Measurements from ENCODE around the gene NOS1.

Gene NOS1

DNA sequence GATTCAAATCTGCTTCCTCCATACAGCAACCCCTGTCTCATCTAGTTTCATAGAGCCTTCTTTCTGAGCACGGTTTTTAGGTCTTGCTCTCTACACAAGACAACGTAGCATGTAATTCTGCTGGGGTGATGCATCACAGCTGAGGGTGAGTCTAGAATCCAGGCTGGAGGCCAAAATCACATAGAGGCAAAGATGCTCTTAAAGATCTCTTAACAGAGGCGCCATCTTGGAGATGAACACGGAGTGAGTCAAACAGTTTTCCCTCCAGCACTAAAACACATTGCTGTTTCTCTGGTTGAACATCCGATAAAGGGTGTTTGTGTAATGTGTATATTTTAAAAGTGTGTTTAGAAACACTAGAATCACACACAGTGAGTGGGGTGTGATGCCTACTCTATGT is 78.9 kb downstream of the NOS1 start:
- Histone ChIP-seq H3K4me1 (no peaks in the 10 kb centered on the region), H3K4me3 (ENCODE audit: low read depth, low read length) (no peak overlapping the region), H3K36me3 (no peaks in the 10 kb centered on the region), H3K27me3 (no peaks in the 10 kb centered on the region), H3K9me3 (no peaks in the 10 kb centered on the region; the same call in 1 of the 2 replicates)
- TF ChIP-seq, protein P1, sequence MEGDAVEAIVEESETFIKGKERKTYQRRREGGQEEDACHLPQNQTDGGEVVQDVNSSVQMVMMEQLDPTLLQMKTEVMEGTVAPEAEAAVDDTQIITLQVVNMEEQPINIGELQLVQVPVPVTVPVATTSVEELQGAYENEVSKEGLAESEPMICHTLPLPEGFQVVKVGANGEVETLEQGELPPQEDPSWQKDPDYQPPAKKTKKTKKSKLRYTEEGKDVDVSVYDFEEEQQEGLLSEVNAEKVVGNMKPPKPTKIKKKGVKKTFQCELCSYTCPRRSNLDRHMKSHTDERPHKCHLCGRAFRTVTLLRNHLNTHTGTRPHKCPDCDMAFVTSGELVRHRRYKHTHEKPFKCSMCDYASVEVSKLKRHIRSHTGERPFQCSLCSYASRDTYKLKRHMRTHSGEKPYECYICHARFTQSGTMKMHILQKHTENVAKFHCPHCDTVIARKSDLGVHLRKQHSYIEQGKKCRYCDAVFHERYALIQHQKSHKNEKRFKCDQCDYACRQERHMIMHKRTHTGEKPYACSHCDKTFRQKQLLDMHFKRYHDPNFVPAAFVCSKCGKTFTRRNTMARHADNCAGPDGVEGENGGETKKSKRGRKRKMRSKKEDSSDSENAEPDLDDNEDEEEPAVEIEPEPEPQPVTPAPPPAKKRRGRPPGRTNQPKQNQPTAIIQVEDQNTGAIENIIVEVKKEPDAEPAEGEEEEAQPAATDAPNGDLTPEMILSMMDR (IDR thresholded peaks at IDR 0.05; ENCODE audit: low read depth, low read length): no peak
- no peak for DNase-seq

DNA sequence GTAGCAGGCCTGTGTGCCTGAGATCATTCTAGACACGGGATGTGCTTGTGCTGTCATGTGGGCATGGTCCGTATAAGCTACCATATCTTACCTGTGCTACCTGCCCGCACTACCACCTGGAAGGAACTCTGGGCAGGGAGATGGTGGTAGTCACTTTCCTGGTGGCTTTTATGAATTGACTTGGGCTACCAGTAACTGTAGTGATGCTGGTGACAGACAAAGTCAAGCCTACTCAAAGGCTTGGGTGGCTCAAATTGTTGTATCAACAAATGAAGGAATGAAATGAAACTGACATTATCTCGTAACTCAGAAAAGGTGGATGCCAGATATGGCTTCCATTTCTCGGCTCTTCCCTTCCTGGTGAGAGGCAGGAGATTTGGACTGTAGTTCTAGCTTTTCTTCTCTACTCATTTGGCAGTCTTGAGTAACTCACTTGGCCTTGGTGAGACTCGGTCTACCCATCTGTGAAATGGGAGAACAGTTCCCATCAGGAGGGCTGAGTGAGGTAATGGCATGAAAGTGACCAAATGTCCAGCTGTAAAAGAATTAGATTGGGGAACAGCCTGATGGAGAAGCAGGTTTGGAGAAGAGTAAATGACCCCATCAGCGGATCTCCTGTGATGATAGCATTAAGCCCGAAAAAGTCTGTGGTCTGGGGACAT is 81.3 kb downstream of the NOS1 start:
- no peak for DNase-seq
- TF ChIP-seq, protein P1 (IDR thresholded peaks at IDR 0.05; ENCODE audit: low read depth, low read length): no peak
- Histone ChIP-seq H3K4me3 (ENCODE audit: low read depth, low read length) (no peak overlapping the region), H3K9me3 (no peaks in the 10 kb centered on the region; the same call in 1 of the 2 replicates), H3K27me3 (no peaks in the 10 kb centered on the region), H3K4me1 (no peaks in the 10 kb centered on the region), H3K36me3 (no peaks in the 10 kb centered on the region)

DNA sequence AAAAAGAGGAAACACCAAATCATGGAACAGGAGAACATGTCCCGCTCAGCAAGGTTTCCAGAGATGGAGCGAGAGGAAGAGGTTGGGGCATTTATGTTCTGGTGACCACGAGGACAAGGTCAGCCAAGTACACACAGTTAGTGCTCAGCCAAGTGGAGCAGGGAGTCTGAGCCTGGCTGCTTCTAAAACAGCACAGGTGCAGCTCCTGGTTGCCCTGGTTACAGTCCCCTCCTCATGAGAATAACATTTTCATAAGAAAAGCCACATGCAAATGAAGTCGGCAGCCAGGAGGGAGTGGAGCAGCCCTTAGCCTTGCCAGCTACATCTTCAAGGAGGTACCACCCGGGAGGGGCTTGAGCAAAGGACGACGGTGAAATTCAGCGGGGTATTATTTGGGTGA is 81.8 kb downstream of the NOS1 start:
- DNase-seq: no peak
- H3K4me1 ChIP-seq: no peaks in the 10 kb centered on the region
- no peaks in the 10 kb centered on the region for H3K36me3 ChIP-seq
- H3K9me3 ChIP-seq: no peaks in the 10 kb centered on the region; the same call in 1 of the 2 replicates
- no peaks in the 10 kb centered on the region for H3K27me3 ChIP-seq
- no peak overlapping the region for H3K4me3 ChIP-seq (ENCODE audit: low read depth, low read length)
- TF ChIP-seq, protein P1 (IDR thresholded peaks at IDR 0.05; ENCODE audit: low read depth, low read length): no peak

DNA sequence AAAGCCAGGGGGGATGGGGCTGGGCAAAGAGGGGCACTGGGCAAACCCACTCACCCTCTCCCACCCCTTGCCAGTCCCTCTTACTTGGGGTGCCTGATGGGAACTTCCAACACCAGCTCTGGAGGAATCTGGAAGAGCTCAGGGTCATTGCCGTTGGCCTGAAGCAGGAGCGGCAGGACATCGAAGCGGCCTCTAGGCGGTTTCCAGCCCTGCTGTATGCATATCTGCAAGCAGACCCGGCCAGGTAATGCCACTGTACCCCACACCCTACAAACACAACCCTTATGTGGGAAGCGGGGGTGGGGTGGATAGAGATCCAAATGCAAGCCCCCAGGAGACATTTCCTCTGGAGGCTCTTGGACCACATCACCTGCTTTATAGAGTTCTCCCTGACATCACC is 83.6 kb downstream of the NOS1 start:
- Histone ChIP-seq H3K27me3 (no peaks in the 10 kb centered on the region), H3K36me3 (no peaks in the 10 kb centered on the region), H3K4me1 (no peaks in the 10 kb centered on the region), H3K4me3 (ENCODE audit: low read depth, low read length) (no peak overlapping the region), H3K9me3 (no peaks in the 10 kb centered on the region; the same call in 1 of the 2 replicates)
- TF ChIP-seq, protein P1 (IDR thresholded peaks at IDR 0.05; ENCODE audit: low read depth, low read length): no peak
- no peak for DNase-seq

DNA sequence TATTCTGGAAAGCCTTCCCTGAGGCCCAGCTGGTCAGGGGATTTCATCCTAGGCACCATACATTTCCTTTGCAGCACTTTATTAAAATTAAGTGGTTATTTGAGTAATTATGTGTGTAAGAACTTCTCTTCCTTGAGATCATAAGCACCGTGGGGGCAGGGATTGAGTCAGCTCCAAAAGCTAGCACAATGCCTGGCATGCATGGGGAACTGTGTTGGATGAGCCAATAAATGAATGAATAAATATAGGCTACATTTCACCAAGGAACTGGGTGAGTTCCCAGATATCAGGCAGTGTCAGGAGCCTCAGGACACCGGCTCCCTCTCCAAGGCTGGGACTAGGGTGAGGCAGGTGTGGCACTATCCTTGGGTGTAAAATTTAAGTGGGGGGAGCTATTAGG is 88.3 kb downstream of the NOS1 start:
- Histone ChIP-seq H3K4me1 (no peaks in the 10 kb centered on the region), H3K36me3 (no peaks in the 10 kb centered on the region), H3K27me3 (no peaks in the 10 kb centered on the region), H3K4me3 (ENCODE audit: low read depth, low read length) (no peak overlapping the region), H3K9me3 (no peaks in the 10 kb centered on the region; the same call in 1 of the 2 replicates)
- no peak for DNase-seq
- TF ChIP-seq, protein P1 (IDR thresholded peaks at IDR 0.05; ENCODE audit: low read depth, low read length): no peak

DNA sequence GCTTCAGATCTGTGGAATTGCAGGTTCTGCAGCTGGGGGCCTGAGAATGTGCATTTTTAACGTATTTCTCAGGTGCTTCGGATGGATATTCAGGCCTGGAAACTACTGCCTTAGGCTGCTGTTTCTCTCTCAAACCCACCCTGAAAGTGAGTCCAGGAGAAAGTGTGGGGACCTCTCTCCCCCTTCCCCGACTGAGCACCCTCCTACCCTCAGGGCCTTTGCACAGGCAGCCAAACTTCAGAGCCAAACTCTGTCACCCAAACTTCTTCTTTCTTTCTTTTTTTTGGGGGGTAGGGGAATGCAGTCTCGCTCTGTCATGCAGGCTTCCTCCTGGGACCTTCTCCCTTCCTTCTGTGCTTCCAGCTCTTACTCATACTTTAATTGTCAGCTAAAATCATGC is 88.7 kb downstream of the NOS1 start:
- H3K4me1 ChIP-seq: no peaks in the 10 kb centered on the region
- TF ChIP-seq, protein P1 (IDR thresholded peaks at IDR 0.05; ENCODE audit: low read depth, low read length): no peak
- DNase-seq: no peak
- H3K4me3 ChIP-seq (ENCODE audit: low read depth, low read length): no peak overlapping the region
- H3K36me3 ChIP-seq: no peaks in the 10 kb centered on the region
- H3K27me3 ChIP-seq: no peaks in the 10 kb centered on the region
- no peaks in the 10 kb centered on the region; the same call in 1 of the 2 replicates for H3K9me3 ChIP-seq
